ENCODE data around the gene SSR2. TPM values are rescaled to one million over a fixed set of nuclear protein-coding genes. Genes with fewer than 3 reads are reported as not detected.

SSR2 gene
- total RNA-seq, 1 donor from 2014 or later: 236 TPM

DNA sequence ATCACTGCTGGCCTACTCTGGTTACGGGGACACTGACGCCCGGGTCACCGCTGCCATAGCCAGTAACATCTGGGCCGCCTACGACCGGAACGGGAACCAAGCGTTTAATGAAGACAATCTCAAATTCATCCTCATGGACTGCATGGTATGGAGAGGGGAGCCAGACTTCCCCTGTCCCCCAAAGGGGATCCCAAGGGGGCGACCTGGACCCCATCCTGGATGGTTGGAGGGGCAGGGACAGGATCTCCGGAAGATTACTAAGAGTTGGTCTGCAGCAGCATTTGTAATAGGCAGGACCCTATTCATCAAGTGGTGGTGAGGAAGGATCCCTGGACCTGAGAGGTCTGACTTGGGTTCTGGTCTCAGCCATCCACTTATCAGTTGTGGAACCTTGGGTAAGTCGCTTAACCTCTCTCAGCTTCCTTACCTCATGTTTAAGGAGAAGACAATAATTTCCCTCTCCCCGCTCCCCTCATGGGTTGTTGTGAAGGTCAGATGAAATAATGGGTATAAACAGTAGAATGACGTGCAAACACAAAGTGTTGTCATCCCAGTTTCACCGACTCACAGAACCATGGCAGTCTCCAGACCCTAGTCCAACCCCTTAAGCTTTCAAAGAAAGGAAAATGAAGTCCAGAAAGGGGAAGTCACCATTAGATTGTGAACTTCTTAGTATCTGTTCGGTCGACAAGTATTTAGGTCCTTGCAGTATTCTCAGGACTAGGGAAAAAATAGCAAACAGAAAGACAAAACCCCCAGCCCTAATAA lies 34.7 kb upstream of the SSR2 start:
- H2AFZ ChIP-seq (ENCODE audit: low read depth, low read length): peak overlapping the region; percentile 90
- H3K27ac ChIP-seq (ENCODE audit: low read depth, low read length): peak overlapping the region; percentile 45

GRCh38 chr1:156054500-156055280 lies 33.9 kb upstream of the SSR2 start, which contains the start of gene LAMTOR2:
Gene LAMTOR2 (plus strand): TSS chr1:156054782. CDS start chr1:156054890, 108 bp downstream.
- H3K4me3 ChIP-seq (ENCODE audit: insufficient read depth, low read depth, low read length): peak within 1 kb of the TSS; percentile 95
- no peak for FAIRE-seq
- peaks cover 29% of the 10 kb centered on the region for H3K36me3 Mint-ChIP-seq (ENCODE audit: low read depth, unreplicated experiment)

More for the DNA sequence above, 34.7 kb upstream of the SSR2 start:
- H3K27me3 Mint-ChIP-seq (ENCODE audit: low read depth, unreplicated experiment): no peaks in the 10 kb centered on the region
- H3K9me3 ChIP-seq (ENCODE audit: insufficient read depth, low read depth, low read length): no peaks in the 10 kb centered on the region
- DNase-seq (ENCODE audit: low read depth) (no peak), FAIRE-seq (no peak)
- peak overlapping the region; percentile 90 for H3K9ac ChIP-seq (ENCODE audit: low read length)
- peak overlapping the region; percentile 99 for H3K4me2 ChIP-seq (ENCODE audit: low read length)
- peaks cover 21% of the 10 kb centered on the region for H3K36me3 Mint-ChIP-seq (ENCODE audit: low read depth, unreplicated experiment)
- no peaks in the 10 kb centered on the region for H3K36me3 ChIP-seq (ENCODE audit: insufficient read depth, low read length)
- H3K4me1 ChIP-seq (ENCODE audit: insufficient read depth, low read length): peaks cover 6% of the 10 kb centered on the region
- no peaks in the 10 kb centered on the region for H3K27me3 ChIP-seq (ENCODE audit: insufficient read depth, low read length)
- H4K20me1 ChIP-seq (ENCODE audit: insufficient read depth, low read length): peaks cover 24% of the 10 kb centered on the region
- peaks cover 40% of the 10 kb centered on the region for H3K79me2 ChIP-seq (ENCODE audit: insufficient read depth, low read length)
- H3K4me1 Mint-ChIP-seq (ENCODE audit: low read depth, unreplicated experiment): peaks cover 8% of the 10 kb centered on the region
- H3K4me3 Mint-ChIP-seq (ENCODE audit: unreplicated experiment): peak overlapping the region; percentile 94
- peak overlapping the region; percentile 63 for H3K27ac Mint-ChIP-seq (ENCODE audit: unreplicated experiment)
- no peaks in the 10 kb centered on the region for H3K9me3 Mint-ChIP-seq (ENCODE audit: unreplicated experiment)
- peak overlapping the region; percentile 95 for H3K4me3 ChIP-seq (ENCODE audit: insufficient read depth, low read depth, low read length)
- no peak for TF ChIP-seq CTCF (IDR thresholded peaks at IDR 0.05; ENCODE audit: insufficient read depth, low read depth, low read length)

More at GRCh38 chr1:156054500-156055280, 33.9 kb upstream of the SSR2 start, which contains the start of gene LAMTOR2:
- Histone ChIP-seq H3K27me3 (ENCODE audit: insufficient read depth, low read length) (no peaks in the 10 kb centered on the region), H3K79me2 (ENCODE audit: insufficient read depth, low read length) (peaks cover 40% of the 10 kb centered on the region), H3K4me1 (ENCODE audit: insufficient read depth, low read length) (peaks cover 6% of the 10 kb centered on the region), H3K36me3 (ENCODE audit: insufficient read depth, low read length) (peaks cover 5% of the 10 kb centered on the region), H3K4me2 (ENCODE audit: low read length) (peak within 1 kb of the TSS; percentile 99), H3K27ac (ENCODE audit: low read depth, low read length) (peak within 1 kb of the TSS; percentile 93), H3K9me3 (ENCODE audit: insufficient read depth, low read depth, low read length) (no peaks in the 10 kb centered on the region), H4K20me1 (ENCODE audit: insufficient read depth, low read length) (peaks cover 26% of the 10 kb centered on the region), H3K9ac (ENCODE audit: low read length) (peak within 1 kb of the TSS; percentile 90), H2AFZ (ENCODE audit: low read depth, low read length) (peak within 1 kb of the TSS; percentile 90)
- DNase-seq (ENCODE audit: low read depth): peak; percentile 84
- Mint-ChIP-seq H3K27ac (ENCODE audit: unreplicated experiment) (peak within 1 kb of the TSS; percentile 97), H3K9me3 (ENCODE audit: unreplicated experiment) (no peaks in the 10 kb centered on the region), H3K27me3 (ENCODE audit: low read depth, unreplicated experiment) (no peaks in the 10 kb centered on the region), H3K4me1 (ENCODE audit: low read depth, unreplicated experiment) (peaks cover 10% of the 10 kb centered on the region), H3K4me3 (ENCODE audit: unreplicated experiment) (peak within 1 kb of the TSS; percentile 94)
- no peak for TF ChIP-seq EZH2 (IDR thresholded peaks at IDR 0.05; ENCODE audit: insufficient read depth, low read length)
- TF ChIP-seq CTCF (IDR thresholded peaks at IDR 0.05; ENCODE audit: insufficient read depth, low read depth, low read length): no peak
